CD14-positive monocyte (primary cell): ENCODE measurements around the gene UBE2D4. TPM values are rescaled to one million over a fixed set of nuclear protein-coding genes. Genes with fewer than 3 reads are reported as not detected.
A peak's percentile ranks its signal among the peaks of the same experiment; 100 is the strongest.

Experiments
- DNase-seq, 3 donors: peaks; one replicate each; pipeline ENCODE4 v3.0.0-alpha.2; 2011 to 2022
- H2AFZ ChIP-seq: 2 replicates; pipeline ENCODE4 v1.6.0; 2012; ENCODE audit warnings: mild to moderate bottlenecking, low read depth, low read length, inconsistent platforms; ENCODE audit not compliant: insufficient read depth, poor library complexity, severe bottlenecking
- H3K27ac ChIP-seq, 2 donors: 1 replicate in 1 of 2; 2 replicates in 1 of 2; pipeline ENCODE4 v1.5.1; 2012 to 2013; ENCODE audit warnings: low read length in 2 of 2, control low read depth in 1 of 2, inconsistent platforms in 1 of 2, low read depth in 1 of 2, mild to moderate bottlenecking in 1 of 2
- H3K27me3 ChIP-seq, 2 donors: one replicate each; pipeline versions ENCODE4 v1.6.0 to v1.6.1; 2011 to 2013; ENCODE audit warnings: low read length in 2 of 2; ENCODE audit not compliant: control insufficient read depth in 2 of 2, insufficient read depth in 2 of 2
- H3K36me3 ChIP-seq, 2 donors: replicated peaks in 1 of 2; 1 replicate in 1 of 2; 2 replicates in 1 of 2; pipeline versions ENCODE4 v1.5.1 to v1.6.1; 2012 to 2013; ENCODE audit warnings: low read length in 2 of 2, control low read depth in 1 of 2, inconsistent platforms in 1 of 2, mild to moderate bottlenecking in 1 of 2; ENCODE audit not compliant: insufficient read depth in 2 of 2, control insufficient read depth in 1 of 2
- H3K4me1 ChIP-seq, 2 donors: 1 replicate in 1 of 2; 2 replicates in 1 of 2; pipeline versions ENCODE4 v1.5.1 to v1.6.1; 2012 to 2013; ENCODE audit warnings: low read length in 2 of 2, control low read depth in 1 of 2, inconsistent platforms in 1 of 2, mild to moderate bottlenecking in 1 of 2, moderate library complexity in 1 of 2; ENCODE audit not compliant: insufficient read depth in 2 of 2, control insufficient read depth in 1 of 2
- H3K4me2 ChIP-seq: replicated peaks from 2 replicates; pipeline ENCODE3; 2012; ENCODE audit warnings: low read length, moderate library complexity, mild to moderate bottlenecking; ENCODE audit not compliant: poor library complexity, severe bottlenecking; ENCODE audit errors: extremely low read depth
- H3K4me3 ChIP-seq, 3 experiments: fragments of 200-600 bp in 1 of 3; sonication (generic) in 1 of 3; replicated peaks in 1 of 3; 1 replicate in 2 of 3; 2 replicates in 1 of 3; pipeline ENCODE4 v1.5.1; 2011 to 2013; ENCODE audit warnings: low read length in 3 of 3, mild to moderate bottlenecking in 3 of 3, control low read depth in 2 of 3, low read depth in 2 of 3, inconsistent platforms in 1 of 3, moderate library complexity in 1 of 3
- H3K79me2 ChIP-seq: 2 replicates; pipeline ENCODE4 v1.6.0; 2012; ENCODE audit warnings: mild to moderate bottlenecking, control low read depth, inconsistent platforms, low read length, moderate library complexity; ENCODE audit not compliant: insufficient read depth
- H3K9ac ChIP-seq: 2 replicates; pipeline ENCODE4 v1.6.0; 2017; ENCODE audit warnings: low read length, mild to moderate bottlenecking; ENCODE audit not compliant: insufficient read depth, poor library complexity, severe bottlenecking
- H3K9me3 ChIP-seq, 2 donors: replicated peaks in 1 of 2; 1 replicate in 1 of 2; 2 replicates in 1 of 2; pipeline versions ENCODE4 v1.5.1 to v1.6.1; 2012 to 2013; ENCODE audit warnings: low read length in 2 of 2, control low read depth in 1 of 2; ENCODE audit not compliant: control insufficient read depth in 1 of 2, insufficient read depth in 1 of 2
- H4K20me1 ChIP-seq: 2 replicates; pipeline ENCODE4 v1.6.0; 2012; ENCODE audit warnings: mild to moderate bottlenecking, low read length, control low read depth, moderate library complexity; ENCODE audit not compliant: insufficient read depth
- H3K27ac Mint-ChIP-seq, 7 donors: one replicate each; pipeline ENCODE4 v1.8.0; 2020; ENCODE audit warnings: mild to moderate bottlenecking in 7 of 7, mixed read lengths in 7 of 7, moderate library complexity in 6 of 7, inconsistent platforms in 2 of 7
- H3K27me3 Mint-ChIP-seq, 3 donors: one replicate each; pipeline ENCODE4 v1.8.0; 2021 to 2022; ENCODE audit warnings: low read depth in 3 of 3, mild to moderate bottlenecking in 3 of 3, mixed read lengths in 3 of 3, moderate library complexity in 3 of 3, inconsistent platforms in 1 of 3
- H3K36me3 Mint-ChIP-seq, 2 donors: one replicate each; pipeline ENCODE4 v1.8.0; 2020; ENCODE audit warnings: mixed read lengths in 2 of 2, inconsistent platforms in 1 of 2, mild to moderate bottlenecking in 1 of 2
- H3K4me1 Mint-ChIP-seq: one replicate; pipeline ENCODE4 v1.8.0; 2020; ENCODE audit warnings: mild to moderate bottlenecking, mixed read lengths
- H3K4me3 Mint-ChIP-seq, 2 donors: one replicate each; pipeline ENCODE4 v1.8.0; 2020; ENCODE audit warnings: mild to moderate bottlenecking in 2 of 2, mixed read lengths in 2 of 2, moderate library complexity in 1 of 2
- H3K9me3 Mint-ChIP-seq, 7 donors: one replicate each; pipeline ENCODE4 v1.8.0; 2020 to 2022; ENCODE audit warnings: mixed read lengths in 7 of 7, mild to moderate bottlenecking in 6 of 7, moderate library complexity in 6 of 7, inconsistent platforms in 2 of 7
- WGBS: methylation state at CpG from one replicate; pipeline ENCODE4 v1.1.5; 2013; ENCODE audit warnings: missing lambda C conversion rate; ENCODE audit not compliant: insufficient coverage; 5-methylcytosine and 5-hydroxymethylcytosine counted together
- intact Hi-C, 2 donors: fragments of 100-400 bp; cut with micrococcal nuclease; formaldehyde crosslinking; loops; one replicate each; pipeline versions ENCODE4 v1.15.0 to v1.15.1; 2023
- polyA plus RNA-seq, 3 donors: library from polyadenylated mRNA; depleted of rRNA in 1 of 3; unstranded in 2 of 3; stranded (reverse) in 1 of 3; fragments of 300-500 nt in 2 of 3; fragments of >200 nt in 1 of 3; fragmentation: Illumina TruSeq in 2 of 3; gene quantifications; 1 replicate in 2 of 3; 2 replicates in 1 of 3; pipeline ENCODE4 v1.2.3, GENCODE V29; 2012 to 2021
- TF ChIP-seq, protein P1 (sequence below): fragments of 200-600 bp; IDR thresholded peaks from one replicate; pipeline ENCODE4 v1.8.0; 2022; ENCODE audit warnings: antibody characterized with exemption, mild to moderate bottlenecking

The UBE2D4 gene
- polyA plus RNA-seq, 3 donors, result 8.2 to 10.9 (median 8.8) TPM

DNA sequence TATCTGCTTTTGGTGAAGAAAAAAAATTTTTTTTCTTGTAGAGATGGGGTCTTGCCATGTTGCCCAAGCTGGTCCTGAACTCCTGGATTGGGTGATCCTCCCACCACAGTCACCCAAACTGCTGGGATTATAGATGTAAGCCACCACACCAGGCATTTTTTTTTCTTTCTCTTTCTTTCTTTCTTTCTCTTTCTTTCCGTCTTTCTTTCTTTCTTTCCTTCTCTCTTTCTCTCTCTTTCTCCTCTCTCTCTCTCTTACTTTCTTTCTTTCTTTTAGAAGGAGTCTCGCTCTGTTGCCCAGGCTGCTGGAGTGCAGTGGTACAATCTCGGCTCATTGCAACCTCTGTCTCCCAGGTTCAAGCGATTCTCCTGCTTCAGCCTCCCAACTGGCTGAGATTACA is 3.5 kb upstream of the UBE2D4 start:
- Histone ChIP-seq H3K9ac (no peak overlapping the region), H3K4me3 (no peak overlapping the region), H3K79me2 (peaks cover 5% of the 10 kb centered on the region), H3K4me2 (no peak overlapping the region), H3K27ac (no peak overlapping the region), H3K27me3 (no peaks in the 10 kb centered on the region), H3K9me3 (no peaks in the 10 kb centered on the region), H4K20me1 (no peaks in the 10 kb centered on the region), H2AFZ (no peak overlapping the region), H3K36me3 (no peaks in the 10 kb centered on the region), H3K4me1 (peaks cover 15 to 25% of the 10 kb centered on the region in 2 donors)
- Mint-ChIP-seq H3K36me3 (peaks cover 15 to 16% of the 10 kb centered on the region in 2 donors), H3K4me3 (no peak overlapping the region), H3K27ac (no peak overlapping the region), H3K4me1 (peaks cover 14% of the 10 kb centered on the region), H3K27me3 (peaks cover 0 to 4% (median 0%) of the 10 kb centered on the region in 3 donors), H3K9me3 (no peaks in the 10 kb centered on the region)
- intact Hi-C loops, result no loop called here
- WGBS, result 80% methylated on average over 1 of the region's 4 CpGs
- TF ChIP-seq, protein P1, sequence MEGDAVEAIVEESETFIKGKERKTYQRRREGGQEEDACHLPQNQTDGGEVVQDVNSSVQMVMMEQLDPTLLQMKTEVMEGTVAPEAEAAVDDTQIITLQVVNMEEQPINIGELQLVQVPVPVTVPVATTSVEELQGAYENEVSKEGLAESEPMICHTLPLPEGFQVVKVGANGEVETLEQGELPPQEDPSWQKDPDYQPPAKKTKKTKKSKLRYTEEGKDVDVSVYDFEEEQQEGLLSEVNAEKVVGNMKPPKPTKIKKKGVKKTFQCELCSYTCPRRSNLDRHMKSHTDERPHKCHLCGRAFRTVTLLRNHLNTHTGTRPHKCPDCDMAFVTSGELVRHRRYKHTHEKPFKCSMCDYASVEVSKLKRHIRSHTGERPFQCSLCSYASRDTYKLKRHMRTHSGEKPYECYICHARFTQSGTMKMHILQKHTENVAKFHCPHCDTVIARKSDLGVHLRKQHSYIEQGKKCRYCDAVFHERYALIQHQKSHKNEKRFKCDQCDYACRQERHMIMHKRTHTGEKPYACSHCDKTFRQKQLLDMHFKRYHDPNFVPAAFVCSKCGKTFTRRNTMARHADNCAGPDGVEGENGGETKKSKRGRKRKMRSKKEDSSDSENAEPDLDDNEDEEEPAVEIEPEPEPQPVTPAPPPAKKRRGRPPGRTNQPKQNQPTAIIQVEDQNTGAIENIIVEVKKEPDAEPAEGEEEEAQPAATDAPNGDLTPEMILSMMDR, result no peak
- DNase-seq, result no peak

DNA sequence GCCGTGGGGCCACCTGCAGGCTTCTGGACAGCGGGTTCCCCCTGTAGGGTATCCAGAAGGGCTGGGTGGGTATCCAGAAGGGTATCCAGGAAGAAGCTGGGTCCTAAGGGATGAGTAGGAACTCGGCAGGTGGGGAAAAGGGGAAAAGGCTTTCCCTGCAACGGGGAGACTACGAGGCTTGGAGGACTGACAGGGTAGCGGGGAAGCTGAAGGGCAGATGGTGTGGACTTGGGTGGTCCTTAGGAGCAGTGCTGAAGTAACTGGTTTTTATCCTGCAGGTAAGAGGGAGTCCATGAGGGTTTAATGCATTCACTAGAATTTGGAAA is 525 bp downstream of the UBE2D4 start:
- H3K4me3 Mint-ChIP-seq, result peak overlapping the region; percentile 79 to 91
- H3K36me3 Mint-ChIP-seq, result peaks cover 5 to 9% of the 10 kb centered on the region in 2 donors
- H3K4me1 ChIP-seq, result peaks cover 15 to 25% of the 10 kb centered on the region in 2 donors
- H3K4me1 Mint-ChIP-seq, result peaks cover 19% of the 10 kb centered on the region
- H3K27me3 Mint-ChIP-seq, result peaks cover 0 to 7% (median 0%) of the 10 kb centered on the region in 3 donors
- peak overlapping the region; percentile 81 to 95 (median 93) for H3K27ac Mint-ChIP-seq
- no peaks in the 10 kb centered on the region for H3K36me3 ChIP-seq
- H3K4me3 ChIP-seq, result peak overlapping the region; percentile 53 to 91 (median 79)
- H3K4me2 ChIP-seq, result peak overlapping the region; percentile 94
- DNase-seq, result no peak
- peak overlapping the region; percentile 93 to 95 for H3K27ac ChIP-seq
- H3K9me3 ChIP-seq, result no peaks in the 10 kb centered on the region
- peak overlapping the region; percentile 88 for H3K9ac ChIP-seq
- H3K9me3 Mint-ChIP-seq, result peaks cover 0 to 1% (median 0%) of the 10 kb centered on the region in 7 donors
- H4K20me1 ChIP-seq, result no peaks in the 10 kb centered on the region
- peak overlapping the region; percentile 95 for H2AFZ ChIP-seq
- WGBS, result 0% methylated on average over 6 of the region's 6 CpGs
- intact Hi-C loops, result no loop called here
- TF ChIP-seq, protein P1, result no peak
- no peaks in the 10 kb centered on the region for H3K27me3 ChIP-seq
- H3K79me2 ChIP-seq, result peaks cover 5% of the 10 kb centered on the region
